SK-N-SH treated with all-trans-retinoic acid at 6 μM for 48 hours (cell line): ENCODE measurements around the gene PTH1R.

Source experiments
- ATAC-seq: fragments of 200-7000 bp; cut with Tn5 transposase; 3 replicates; pipeline ENCODE4 v1.9.1; 2020; ENCODE audit warnings: mild to moderate bottlenecking, moderate library complexity
- ARNTL ChIP-seq: fragments of 450-650 bp; formaldehyde crosslinking; IDR thresholded peaks from 2 replicates; pipeline ENCODE4 v1.5.0; 2020; ENCODE audit warnings: low read depth, mild to moderate bottlenecking, moderate library complexity, borderline replicate concordance
- BACH2 ChIP-seq: fragments of 250-450 bp; sonication (Bioruptor Pico); IDR thresholded peaks from 2 replicates; pipeline ENCODE4 v1.9.0; 2021; ENCODE audit warnings: mild to moderate bottlenecking, borderline replicate concordance
- CREB5 ChIP-seq: fragments of 250-450 bp; sonication (Bioruptor Pico); IDR thresholded peaks from 2 replicates; pipeline ENCODE4 v1.5.1; 2020; ENCODE audit warnings: low read depth, mild to moderate bottlenecking, moderate library complexity
- CSDC2 ChIP-seq: fragments of 250-450 bp; sonication (Bioruptor Pico); IDR thresholded peaks from 2 replicates; pipeline ENCODE4 v1.5.0; 2020; ENCODE audit warnings: mild to moderate bottlenecking, moderate library complexity
- CSRNP3 ChIP-seq: fragments of 250-450 bp; sonication (Bioruptor Pico); IDR thresholded peaks from 2 replicates; pipeline ENCODE4 v1.5.1; 2021; ENCODE audit warnings: mild to moderate bottlenecking, moderate library complexity
- ESRRG ChIP-seq: fragments of 250-450 bp; sonication (Bioruptor Pico); IDR thresholded peaks from 2 replicates; pipeline ENCODE4 v1.6.1; 2021; ENCODE audit warnings: mild to moderate bottlenecking
- GLIS3 ChIP-seq: fragments of 250-450 bp; sonication (Bioruptor Pico); IDR thresholded peaks from 2 replicates; pipeline ENCODE4 v1.5.0; 2020; ENCODE audit warnings: mild to moderate bottlenecking, moderate library complexity
- ISL1 ChIP-seq: fragments of 250-450 bp; sonication (Bioruptor Pico); IDR thresholded peaks from 2 replicates; pipeline ENCODE4 v2.1.2; 2022; ENCODE audit warnings: mild to moderate bottlenecking, moderate library complexity
- OSR1 ChIP-seq: fragments of 250-450 bp; sonication (Bioruptor Pico); IDR thresholded peaks from 2 replicates; pipeline ENCODE4 v1.8.0; 2022; ENCODE audit warnings: moderate library complexity, mild to moderate bottlenecking, inconsistent platforms
- PATZ1 ChIP-seq: fragments of 250-450 bp; sonication (Bioruptor Pico); IDR thresholded peaks from 2 replicates; pipeline ENCODE4 v1.8.0; 2020; ENCODE audit warnings: mild to moderate bottlenecking, moderate library complexity, borderline replicate concordance
- POU6F1 ChIP-seq: fragments of 250-450 bp; sonication (Bioruptor Pico); IDR thresholded peaks from 2 replicates; pipeline ENCODE4 v1.8.0; 2021; ENCODE audit warnings: low read depth, mild to moderate bottlenecking, moderate library complexity, borderline replicate concordance
- PPARA ChIP-seq: fragments of 250-450 bp; sonication (Bioruptor Pico); IDR thresholded peaks from 2 replicates; pipeline ENCODE4 v1.5.0; 2020; ENCODE audit warnings: mild to moderate bottlenecking, borderline replicate concordance
- RARB ChIP-seq: fragments of 250-450 bp; sonication (Bioruptor Pico); IDR thresholded peaks from 2 replicates; pipeline ENCODE4 v1.8.0; 2021; ENCODE audit warnings: mild to moderate bottlenecking, moderate library complexity
- SNAI2 ChIP-seq: fragments of 250-450 bp; sonication (Bioruptor Pico); IDR thresholded peaks from 2 replicates; pipeline ENCODE4 v1.5.0; 2020; ENCODE audit warnings: mild to moderate bottlenecking, moderate library complexity
- TCF4 ChIP-seq: fragments of 250-450 bp; sonication (Bioruptor Pico); IDR thresholded peaks from 2 replicates; pipeline ENCODE4 v1.8.0; 2021; ENCODE audit warnings: mild to moderate bottlenecking, moderate library complexity, borderline replicate concordance
- TOX ChIP-seq: fragments of 250-450 bp; sonication (Bioruptor Pico); IDR thresholded peaks from 2 replicates; pipeline ENCODE4 v1.8.0; 2021; ENCODE audit warnings: mild to moderate bottlenecking, moderate library complexity, borderline replicate concordance
- TSHZ2 ChIP-seq: fragments of 250-450 bp; sonication (Bioruptor Pico); IDR thresholded peaks from 2 replicates; pipeline ENCODE4 v1.5.0; 2020; ENCODE audit warnings: mild to moderate bottlenecking, moderate library complexity
- ZC3H10 ChIP-seq: fragments of 250-450 bp; sonication (Bioruptor Pico); IDR thresholded peaks from 2 replicates; pipeline ENCODE4 v1.5.1; 2021; ENCODE audit warnings: mild to moderate bottlenecking, moderate library complexity
- ZFP3 ChIP-seq: fragments of 250-450 bp; sonication (Bioruptor Pico); IDR thresholded peaks from 2 replicates; pipeline ENCODE4 v1.5.0; 2020; ENCODE audit warnings: mild to moderate bottlenecking, moderate library complexity
- ZNF8 ChIP-seq: fragments of 450-650 bp; formaldehyde crosslinking; IDR thresholded peaks from 2 replicates; pipeline ENCODE4 v1.5.0; 2020; ENCODE audit warnings: mild to moderate bottlenecking, moderate library complexity

PTH1R gene

GRCh38 chr3:46938118-46938517, 60.6 kb downstream of the PTH1R start:
- TF ChIP-seq ZFP3 (CRISPR knock-in tag) (no peak), OSR1 (CRISPR knock-in tag) (no peak), ESRRG (CRISPR knock-in tag) (no peak), POU6F1 (CRISPR knock-in tag) (no peak), ZNF8 (no peak)
- ATAC-seq = no peak

- ATAC-seq = no peak
- TF ChIP-seq TOX (no peak), TSHZ2 (CRISPR knock-in tag) (no peak), SNAI2 (CRISPR knock-in tag) (no peak), POU6F1 (CRISPR knock-in tag) (no peak), ZNF8 (no peak)
These were observed 62.3 kb downstream of the PTH1R start for GRCh38 chr3:46939578-46940445.

GRCh38 chr3:46942076-46942475, 64.6 kb downstream of the PTH1R start:
- ATAC-seq = no peak
- no peak for TF ChIP-seq TCF4 (CRISPR knock-in tag)
- TF ChIP-seq PPARA (CRISPR knock-in tag) = no peak
- no peak for TF ChIP-seq GLIS3 (CRISPR knock-in tag)
- no peak for TF ChIP-seq ESRRG (CRISPR knock-in tag)
- no peak for TF ChIP-seq CREB5 (CRISPR knock-in tag)
- no peak for TF ChIP-seq BACH2 (CRISPR knock-in tag)
- TF ChIP-seq RARB (CRISPR knock-in tag) = no peak

- no peak for ATAC-seq
- no peak for TF ChIP-seq ZNF8
- no peak for TF ChIP-seq TSHZ2 (CRISPR knock-in tag)
- TF ChIP-seq CSRNP3 (CRISPR knock-in tag) = no peak
- TF ChIP-seq ZC3H10 (CRISPR knock-in tag) = no peak
- no peak for TF ChIP-seq ESRRG (CRISPR knock-in tag)
- TF ChIP-seq ISL1 (CRISPR knock-in tag) = no peak
- TF ChIP-seq ARNTL (CRISPR knock-in tag) = no peak
- TF ChIP-seq RARB (CRISPR knock-in tag) = no peak
- TF ChIP-seq CSDC2 (CRISPR knock-in tag) = no peak
- TF ChIP-seq PATZ1 (CRISPR knock-in tag) = no peak
- no peak for TF ChIP-seq GLIS3 (CRISPR knock-in tag)
These were observed 65.1 kb downstream of the PTH1R start for GRCh38 chr3:46942481-46943236.
